ENCODE measurements around the gene SKA1. TPM values are rescaled to one million over a fixed set of nuclear protein-coding genes. Genes with fewer than 3 reads are reported as not detected.

Gene SKA1
- total and polyA plus RNA-seq, 2 of the 13 experiments (the other 11 are each of a cell fraction or from before 2014, with no cell fraction given) = 5.3 to 21.3 TPM

GRCh38 chr18:50401888-50402287 lies 27.0 kb downstream of the SKA1 start (continued):
- TF ChIP-seq ZNF234 (CRISPR knock-in tag; conservative IDR thresholded peaks at IDR 0.05) (no peak), ZNF280B (CRISPR knock-in tag; IDR thresholded peaks at IDR 0.05; ENCODE audit: borderline replicate concordance) (peak; percentile 82), FOXC1 (CRISPR knock-in tag; IDR thresholded peaks at IDR 0.05; ENCODE audit: borderline replicate concordance) (no peak), TBL1XR1 (IDR thresholded peaks at IDR 0.05; ENCODE audit: borderline replicate concordance, low read length, partially characterized antibody) (no peak), TEF (CRISPR knock-in tag; IDR thresholded peaks at IDR 0.05) (no peak), RFXANK (CRISPR knock-in tag; IDR thresholded peaks at IDR 0.05) (no peak), YEATS4 (CRISPR knock-in tag; IDR thresholded peaks at IDR 0.05; ENCODE audit: borderline replicate concordance) (no peak), ERF (CRISPR knock-in tag; IDR thresholded peaks at IDR 0.05) (0 out of 2 replicates have a peak, but pooled peaks have one; percentile 19), TIGD3 (CRISPR knock-in tag; IDR thresholded peaks at IDR 0.05; ENCODE audit: borderline replicate concordance) (no peak), SAFB2 (CRISPR knock-in tag; IDR thresholded peaks at IDR 0.05; ENCODE audit: borderline replicate concordance, low read depth) (no peak), PAXIP1 (CRISPR knock-in tag; conservative IDR thresholded peaks at IDR 0.05) (peak; percentile 50), GFI1 (CRISPR knock-in tag; IDR thresholded peaks at IDR 0.05; ENCODE audit: borderline replicate concordance) (no peak), ZNF44 (CRISPR knock-in tag; IDR thresholded peaks at IDR 0.05) (no peak), FOSL1 (CRISPR knock-in tag; IDR thresholded peaks at IDR 0.05; ENCODE audit: borderline replicate concordance) (no peak), IRF1 (CRISPR knock-in tag; IDR thresholded peaks at IDR 0.05; ENCODE audit: low read depth) (no peak), ZNF253 (CRISPR knock-in tag; IDR thresholded peaks at IDR 0.05; ENCODE audit: borderline replicate concordance) (no peak), SOX13 (IDR thresholded peaks at IDR 0.05) (no peak), SOX13 (CRISPR knock-in tag; conservative IDR thresholded peaks at IDR 0.05 in 1 of 2, IDR thresholded peaks at IDR 0.05 in 1 of 2) (peak in 1 of 2 experiments; percentile 62; a peak in 2 of 4 replicates), ZNF570 (CRISPR knock-in tag; IDR thresholded peaks at IDR 0.05; ENCODE audit: borderline replicate concordance) (no peak), TFAP4 (IDR thresholded peaks at IDR 0.05; ENCODE audit: borderline replicate concordance, low read depth) (peak; percentile 27; the same call in 1 of the 2 replicates), MTF2 (CRISPR knock-in tag; IDR thresholded peaks at IDR 0.05; ENCODE audit: borderline replicate concordance) (no peak), NCOA2 (CRISPR knock-in tag; IDR thresholded peaks at IDR 0.05) (no peak)
